Endothelial cell of umbilical vein (primary cell): ENCODE data around the gene CCDC34. TPM values are rescaled to one million over a fixed set of nuclear protein-coding genes. Genes with fewer than 3 reads are reported as not detected.

Experiments
- BruUV-seq: library from RNA; stranded (reverse); fragments of 400-500 nt; replicated peaks from 2 replicates; lab custom pipeline; 2021; lab: Mats Ljungman, UMichigan
- CTCF ChIA-PET: fragments of 300-600, 350-600 bp; sonication (Branson Sonifier 250); formaldehyde crosslinking; loops from one replicate; lab custom pipeline; 2021; ENCODE audit warnings: antibody characterized with exemption, inconsistent platforms; lab: Charles Lee
- POLR2A ChIA-PET: fragments of 300-600, 350-600 bp; sonication (Branson Sonifier 250); formaldehyde crosslinking; loops from one replicate; lab custom pipeline; 2021; ENCODE audit warnings: antibody characterized with exemption, inconsistent platforms; lab: Charles Lee
- DNase-seq: peaks from one replicate; pipeline ENCODE4 v3.0.0-alpha.2; 2011; ENCODE audit warnings: low read depth, low spot score
- FAIRE-seq: peaks from 2 replicates; lab custom pipeline; 2011; peaks lifted over from hg19 to GRCh38; lab: Jason Lieb, UNC
- H2AFZ ChIP-seq: 2 replicates; pipeline ENCODE4 v1.6.0; 2012; ENCODE audit warnings: low read depth, low read length, control low read depth, inconsistent platforms
- H3K27ac ChIP-seq: 2 replicates; pipeline ENCODE4 v1.5.1; 2011; ENCODE audit warnings: low read depth, mild to moderate bottlenecking, control low read depth, low read length, moderate library complexity; ENCODE audit not compliant: insufficient read depth
- H3K27me3 ChIP-seq, 2 experiments: 2 replicates each; pipeline versions ENCODE4 v1.6.0 to v1.6.1; 2011; ENCODE audit warnings: low read length in 2 of 2, mixed read lengths in 1 of 2; ENCODE audit not compliant: control insufficient read depth in 2 of 2, insufficient read depth in 2 of 2
- H3K36me3 ChIP-seq, 2 experiments: 2 replicates in 1 of 2; 3 replicates in 1 of 2; pipeline ENCODE4 v1.5.1; 2011; ENCODE audit warnings: low read length in 2 of 2, mild to moderate bottlenecking in 1 of 2, moderate library complexity in 1 of 2; ENCODE audit not compliant: control insufficient read depth in 2 of 2, insufficient read depth in 2 of 2; ENCODE audit errors: extremely low read depth in 1 of 2
- H3K4me1 ChIP-seq: 3 replicates; pipeline ENCODE4 v1.5.1; 2011; ENCODE audit warnings: mild to moderate bottlenecking, low read length; ENCODE audit not compliant: control insufficient read depth, insufficient read depth; ENCODE audit errors: extremely low read depth
- H3K4me2 ChIP-seq: 2 replicates; pipeline ENCODE4 v1.6.1; 2011; ENCODE audit warnings: low read length, control low read depth, mixed read lengths; ENCODE audit not compliant: insufficient read depth
- H3K4me3 ChIP-seq, 3 experiments: fragments of 200-600 bp in 1 of 3; sonication (generic), shearing (Covaris generic) in 1 of 3; replicated peaks in 1 of 3; 2 replicates each; pipeline ENCODE4 v1.5.1; 2011 to 2016; ENCODE audit warnings: control low read depth in 3 of 3, low read length in 3 of 3, mild to moderate bottlenecking in 2 of 3, inconsistent platforms in 1 of 3, low read depth in 1 of 3, moderate library complexity in 1 of 3; ENCODE audit not compliant: insufficient read depth in 1 of 3
- H3K79me2 ChIP-seq: 2 replicates; pipeline ENCODE4 v1.6.0; 2012; ENCODE audit warnings: low read length, inconsistent platforms; ENCODE audit not compliant: control insufficient read depth, insufficient read depth
- H3K9ac ChIP-seq: replicated peaks from 2 replicates; pipeline ENCODE3; 2011; ENCODE audit warnings: low read length, control low read depth; ENCODE audit not compliant: insufficient read depth; ENCODE audit errors: extremely low read depth
- H3K9me1 ChIP-seq: replicated peaks from 3 replicates; pipeline ENCODE4 v1.6.0; 2011; ENCODE audit warnings: mild to moderate bottlenecking, low read length; ENCODE audit not compliant: control insufficient read depth, insufficient read depth; ENCODE audit errors: extremely low read depth
- H3K9me3 ChIP-seq: replicated peaks from 2 replicates; pipeline ENCODE4 v1.5.1; 2012; ENCODE audit warnings: low read length, inconsistent platforms; ENCODE audit not compliant: control insufficient read depth, insufficient read depth
- H4K20me1 ChIP-seq: replicated peaks from 2 replicates; pipeline ENCODE3; 2011; ENCODE audit warnings: mild to moderate bottlenecking, low read length; ENCODE audit not compliant: control insufficient read depth, insufficient read depth; ENCODE audit errors: extremely low read depth
- CTCF ChIP-seq, 2 donors: IDR thresholded peaks; 1 replicate in 1 of 2; 2 replicates in 1 of 2; pipeline ENCODE4 v1.5.1; 2011; ENCODE audit warnings: low read length in 2 of 2, mild to moderate bottlenecking in 2 of 2, moderate library complexity in 2 of 2, control low read depth in 1 of 2, inconsistent platforms in 1 of 2, low read depth in 1 of 2; ENCODE audit not compliant: insufficient read depth in 1 of 2; ENCODE audit errors: extremely low read depth in 1 of 2
- EZH2 ChIP-seq: IDR thresholded peaks from 2 replicates; pipeline ENCODE4 v1.6.1; 2012; ENCODE audit warnings: borderline replicate concordance, low read depth, mild to moderate bottlenecking, moderate library complexity, low read length, inconsistent platforms; ENCODE audit not compliant: severe bottlenecking
- FOS ChIP-seq: IDR thresholded peaks from 2 replicates; pipeline ENCODE4 v1.6.1; 2011; ENCODE audit warnings: mild to moderate bottlenecking, low read length, moderate library complexity, borderline replicate concordance; ENCODE audit not compliant: insufficient read depth
- GATA2 ChIP-seq: IDR thresholded peaks from 2 replicates; pipeline ENCODE4 v1.7.0; 2011; ENCODE audit warnings: low read depth, mild to moderate bottlenecking, moderate library complexity, mixed read lengths, low read length; ENCODE audit not compliant: insufficient read length, insufficient read depth
- JUN ChIP-seq: IDR thresholded peaks from 2 replicates; pipeline ENCODE4 v1.6.1; 2011; ENCODE audit warnings: borderline replicate concordance, low read depth; ENCODE audit not compliant: insufficient read length, insufficient read depth
- MAX ChIP-seq: IDR thresholded peaks from 2 replicates; pipeline ENCODE4 v1.6.1; 2011; ENCODE audit not compliant: insufficient read depth, insufficient read length
- MYC ChIP-seq: IDR thresholded peaks from one replicate; pipeline ENCODE4 v1.6.1; 2011; ENCODE audit warnings: mild to moderate bottlenecking, low read depth, low read length
- POLR2A ChIP-seq: IDR thresholded peaks from 2 replicates; pipeline ENCODE4 v1.6.1; 2012; ENCODE audit warnings: low read depth, mild to moderate bottlenecking, control low read depth, low read length
- POLR2AphosphoS5 ChIP-seq: IDR thresholded peaks from 2 replicates; pipeline ENCODE4 v1.6.1; 2012; ENCODE audit warnings: low read depth, mild to moderate bottlenecking, control low read depth, low read length, moderate library complexity; ENCODE audit not compliant: insufficient read depth
- dilution Hi-C: fragments of 300-500 bp; cut with MboI; formaldehyde crosslinking; loops from one replicate; pipeline ENCODE4 v1.15.0; 2019; ENCODE audit warnings: low sequenced_read_pairs; ENCODE audit not compliant: extremely low pct_ligation_motif_present
- intact Hi-C: fragments of 100-400 bp; cut with micrococcal nuclease; formaldehyde crosslinking; loops from one replicate; pipeline ENCODE4 v1.10.0; 2022
- polyA plus RNA-seq, 4 experiments: library from polyadenylated mRNA; depleted of rRNA in 3 of 4; stranded (reverse) in 3 of 4; unstranded in 1 of 4; fragments of >200 nt; gene quantifications; 2 replicates each; pipeline versions ENCODE4 v1.2.1 to v1.2.3, GENCODE V29; 2011 to 2012; ENCODE audit warnings: missing spikeins in 1 of 4
- total RNA-seq: library from RNA; stranded (reverse); gene quantifications from 2 replicates; pipeline ENCODE4 v1.2.3, GENCODE V29; 2021

Gene CCDC34
- total and polyA plus RNA-seq, 2 donors (not counting 3 experiments of a cell fraction or from before 2014, with no cell fraction given), result 2.3 to 11.4 TPM

GRCh38 chr11:27310182-27310581 lies 52.8 kb downstream of the CCDC34 start:
- H3K27ac ChIP-seq, result no peak overlapping the region
- no peak overlapping the region for H3K4me3 ChIP-seq
- no peaks in the 10 kb centered on the region for H3K9me3 ChIP-seq
- ChIA-PET POLR2A (no interaction called here), CTCF (interaction anchor here (2.6 kb wide), 1 partner anchor 14 kb away, joined by 16 read pairs; no protein-coding TSS in a partner anchor)
- no peaks in the 10 kb centered on the region for H3K79me2 ChIP-seq
- H3K4me1 ChIP-seq, result no peaks in the 10 kb centered on the region
- no peak overlapping the region for H3K9ac ChIP-seq
- DNase-seq, result no peak
- dilution Hi-C loops, result no loop called here
- no peak overlapping the region for H2AFZ ChIP-seq
- FAIRE-seq, result no peak
- H3K36me3 ChIP-seq, result no peaks in the 10 kb centered on the region
- no peak for TF ChIP-seq MAX
- TF ChIP-seq MYC, result no peak
- no peak for TF ChIP-seq EZH2
- TF ChIP-seq POLR2A, result no peak
- no peak for TF ChIP-seq JUN
- TF ChIP-seq POLR2AphosphoS5, result no peak
- no peak for TF ChIP-seq CTCF (IDR thresholded peaks at IDR 0.05; ENCODE audit: extremely low read depth in 1 of 2, insufficient read depth in 1 of 2, low read depth in 1 of 2, low read length in 2 of 2)
- no peak for TF ChIP-seq FOS
- no peak for TF ChIP-seq GATA2
- intact Hi-C loops, result no loop called here
- H3K27me3 ChIP-seq, result peaks cover 0 to 3% of the 10 kb centered on the region in 2 experiments
- BruUV-seq, result no TSS peak
- H4K20me1 ChIP-seq, result no peaks in the 10 kb centered on the region
- no peak overlapping the region for H3K4me2 ChIP-seq
- H3K9me1 ChIP-seq, result no peaks in the 10 kb centered on the region
